Stomach (tissue), 9 donors: ENCODE results near the gene FAM107B. TPM values are rescaled to one million over a fixed set of nuclear protein-coding genes. Genes with fewer than 3 reads are reported as not detected.

ENCODE experiments used
- DNase-seq, 2 donors: peaks; one replicate each; pipeline versions ENCODE4 v3.0.0 to v3.0.0-alpha.2; 2013 to 2019
- H3K27ac ChIP-seq, 5 donors: fragments of 200-600 bp in 4 of 5; sonication (generic) in 4 of 5; one replicate each; pipeline ENCODE4 v1.5.1; 2013 to 2019; ENCODE audit warnings: mild to moderate bottlenecking in 1 of 5, moderate library complexity in 1 of 5
- H3K27me3 ChIP-seq, 3 donors: fragments of 200-600 bp; sonication (generic); one replicate each; pipeline ENCODE4 v1.5.1; 2017 to 2019; ENCODE audit warnings: mixed run types in 1 of 3
- H3K36me3 ChIP-seq, 4 donors: fragments of 200-600 bp; sonication (generic); 1 replicate in 3 of 4; 2 replicates in 1 of 4; pipeline ENCODE4 v1.5.1; 2016 to 2019
- H3K4me1 ChIP-seq, 4 donors: fragments of 200-600 bp; sonication (generic); one replicate each; pipeline ENCODE4 v1.5.1; 2016 to 2019
- H3K4me3 ChIP-seq, 4 donors: fragments of 200-600 bp; sonication (generic) in 3 of 4; one replicate each; pipeline ENCODE4 v1.5.1; 2016 to 2019; ENCODE audit warnings: mild to moderate bottlenecking in 1 of 4
- H3K9me3 ChIP-seq, 4 donors: fragments of 200-600 bp; sonication (generic); one replicate each; pipeline ENCODE4 v1.5.1; 2016 to 2019
- CTCF ChIP-seq, 7 experiments: fragments of 450-650 bp in 4 of 7; fragments of 200-600 bp in 3 of 7; sonication (generic) in 3 of 7; IDR thresholded peaks; one replicate each; pipeline ENCODE4 v1.5.1; 2016 to 2019; ENCODE audit warnings: antibody characterized with exemption in 7 of 7, control low read depth in 2 of 7, mild to moderate bottlenecking in 1 of 7
- EP300 ChIP-seq: sonication (generic); formaldehyde crosslinking; IDR thresholded peaks from one replicate; pipeline ENCODE4 v1.6.1; 2017; ENCODE audit warnings: antibody characterized with exemption
- POLR2A ChIP-seq, 4 donors: fragments of 450-650 bp; IDR thresholded peaks; one replicate each; pipeline ENCODE4 v1.6.1; 2016; ENCODE audit warnings: antibody characterized with exemption in 4 of 4, control low read depth in 2 of 4, mild to moderate bottlenecking in 1 of 4, moderate library complexity in 1 of 4
- POLR2AphosphoS5 ChIP-seq, 3 donors: sonication (generic); formaldehyde crosslinking; IDR thresholded peaks; one replicate each; pipeline ENCODE4 v1.6.1; 2016; ENCODE audit warnings: antibody characterized with exemption in 3 of 3
- WGBS, 5 donors: extraction: QIAGEN DNeasy Blood & Tissue Kit in 3 of 5; methylation state at CpG; one replicate each; pipeline versions ENCODE4 v1.1.5 to v1.1.7; 2013 to 2018; 5-methylcytosine and 5-hydroxymethylcytosine counted together
- intact Hi-C: fragments of 100-400 bp; cut with DNase I; formaldehyde crosslinking; loops from one replicate; pipeline ENCODE4 v1.15.1; 2023; ENCODE audit warnings: low total_unique reads
- polyA plus RNA-seq, 3 donors: library from polyadenylated mRNA; stranded (reverse); fragments of 200-250 nt; gene quantifications; one replicate each; pipeline ENCODE4 v1.2.3, GENCODE V29; 2013
- total RNA-seq, 5 donors: library from RNA; depleted of rRNA; stranded (reverse); fragments of >200 nt; gene quantifications; one replicate each; pipeline versions ENCODE4 v1.1.0 to v1.2.3, GENCODE V29; 2014 to 2016
- donor health status: healthy with polysubstance abuse.
- donor health status: Bipolar disorder and iron deficiency.
- donor health status: healthy.

The FAM107B gene
- total and polyA plus RNA-seq, 8 donors = 18.7 to 397 (median 160) TPM

- Histone ChIP-seq H3K4me3 (no peak overlapping the region), H3K27me3 (no peaks in the 10 kb centered on the region), H3K27ac (no peak overlapping the region), H3K4me1 (peaks cover 0 to 39% (median 23%) of the 10 kb centered on the region in 4 donors), H3K36me3 (no peaks in the 10 kb centered on the region), H3K9me3 (no peaks in the 10 kb centered on the region)
- intact Hi-C loops = no loop called here
- DNase-seq = peak in 1 of 2 donors; percentile 54
- WGBS, 5 donors = 39 to 59% (median 47%) methylated on average over 9 of the region's 9 CpGs
- TF ChIP-seq POLR2A (IDR thresholded peaks at IDR 0.05) = no peak
- no peak for TF ChIP-seq CTCF (IDR thresholded peaks at IDR 0.05)
- TF ChIP-seq POLR2AphosphoS5 (IDR thresholded peaks at IDR 0.05) = peak in 1 of 3 donors; percentile 31
- TF ChIP-seq EP300 = no peak
Observed at GRCh38 chr10:14673189-14673861, 101.4 kb downstream of the FAM107B start.

- DNase-seq = peak in 1 of 2 donors; percentile 16
- Histone ChIP-seq H3K27me3 (no peaks in the 10 kb centered on the region), H3K4me3 (no peak overlapping the region), H3K4me1 (peaks cover 0 to 39% (median 23%) of the 10 kb centered on the region in 4 donors), H3K9me3 (no peaks in the 10 kb centered on the region), H3K27ac (peak overlapping the region; percentile 12 to 78 (median 71)), H3K36me3 (no peaks in the 10 kb centered on the region)
- TF ChIP-seq CTCF (IDR thresholded peaks at IDR 0.05) = no peak
- TF ChIP-seq POLR2A (IDR thresholded peaks at IDR 0.05) = no peak
- no peak for TF ChIP-seq POLR2AphosphoS5 (IDR thresholded peaks at IDR 0.05)
- no peak for TF ChIP-seq EP300
- WGBS, 5 donors = 66 to 82% (median 78%) methylated on average over 6 of the region's 6 CpGs
- intact Hi-C loops = no loop called here
Observed at GRCh38 chr10:14671386-14671831, 103.3 kb downstream of the FAM107B start.

- peak in 2 of 3 donors; percentile 14 to 33 for TF ChIP-seq POLR2AphosphoS5 (IDR thresholded peaks at IDR 0.05)
- no peak for TF ChIP-seq EP300
- Histone ChIP-seq H3K4me1 (peaks cover 0 to 41% (median 23%) of the 10 kb centered on the region in 4 donors), H3K27me3 (no peaks in the 10 kb centered on the region), H3K27ac (peak overlapping the region; percentile 12 to 78 (median 71)), H3K9me3 (no peaks in the 10 kb centered on the region), H3K36me3 (no peaks in the 10 kb centered on the region), H3K4me3 (no peak overlapping the region)
- intact Hi-C loops = no loop called here
- 74 to 84% (median 78%) methylated on average over 8 of the region's 8 CpGs for WGBS, 5 donors
- DNase-seq = peak in 1 of 2 donors; percentile 79
Observed at GRCh38 chr10:14670551-14671240, 104.0 kb downstream of the FAM107B start.

GRCh38 chr10:14669576-14669975 is 105.1 kb downstream of the FAM107B start:
- TF ChIP-seq CTCF (IDR thresholded peaks at IDR 0.05) (no peak), EP300 (no peak), POLR2A (IDR thresholded peaks at IDR 0.05) (no peak), POLR2AphosphoS5 (IDR thresholded peaks at IDR 0.05) (no peak)

More at GRCh38 chr10:14669576-14669975, 105.1 kb downstream of the FAM107B start:
- 79 to 95% (median 89%) methylated on average over 1 of the region's 1 CpG for WGBS, 5 donors
- H3K9me3 ChIP-seq = no peaks in the 10 kb centered on the region
- H3K4me1 ChIP-seq = peaks cover 0 to 43% (median 23%) of the 10 kb centered on the region in 4 donors
- DNase-seq = no peak
- H3K4me3 ChIP-seq = no peak overlapping the region
- H3K27me3 ChIP-seq = no peaks in the 10 kb centered on the region
- intact Hi-C loops = no loop called here
- H3K27ac ChIP-seq = no peak overlapping the region
- no peaks in the 10 kb centered on the region for H3K36me3 ChIP-seq
